ENCODE results near the gene RHBDF2. TPM values are rescaled to one million over a fixed set of nuclear protein-coding genes. Genes with fewer than 3 reads are reported as not detected.

RHBDF2 gene
- total and polyA plus RNA-seq, 2 donors (not counting 3 experiments of a cell fraction or from before 2014, with no cell fraction given) = 25.5 to 38.5 TPM

GRCh38 chr17:76444518-76445311 is 56.5 kb downstream of the RHBDF2 start:
- Histone ChIP-seq H3K27me3 (ENCODE audit: control insufficient read depth in 2 of 2, insufficient read depth in 2 of 2, low read length in 2 of 2) (no peaks in the 10 kb centered on the region), H3K36me3 (ENCODE audit: control insufficient read depth in 2 of 2, extremely low read depth in 1 of 2, insufficient read depth in 2 of 2, low read length in 2 of 2) (no peaks in the 10 kb centered on the region), H3K79me2 (ENCODE audit: control insufficient read depth, insufficient read depth, low read length) (peaks cover 80% of the 10 kb centered on the region), H3K9me3 (replicated peaks; ENCODE audit: control insufficient read depth, insufficient read depth, low read length) (no peaks in the 10 kb centered on the region), H3K4me2 (ENCODE audit: insufficient read depth, low read length) (no peak overlapping the region), H3K9ac (replicated peaks; ENCODE audit: extremely low read depth, insufficient read depth, low read length) (no peak overlapping the region), H4K20me1 (replicated peaks; ENCODE audit: control insufficient read depth, extremely low read depth, insufficient read depth, low read length) (no peaks in the 10 kb centered on the region), H3K9me1 (replicated peaks; ENCODE audit: control insufficient read depth, extremely low read depth, insufficient read depth, low read length) (no peaks in the 10 kb centered on the region), H3K27ac (ENCODE audit: insufficient read depth, low read depth, low read length) (no peak overlapping the region), H3K4me1 (ENCODE audit: control insufficient read depth, extremely low read depth, insufficient read depth, low read length) (peaks cover 43% of the 10 kb centered on the region), H2AFZ (ENCODE audit: low read depth, low read length) (no peak overlapping the region), H3K4me3 (replicated peaks in 1 of 3; ENCODE audit: insufficient read depth in 1 of 3, low read depth in 1 of 3, low read length in 3 of 3) (no peak overlapping the region)
- intact Hi-C loops (cut with micrococcal nuclease) (no loop called here), dilution Hi-C loops (cut with MboI; ENCODE audit: extremely low pct_ligation_motif_present, low sequenced_read_pairs) (loop anchor here (25.0 kb wide), 1 partner anchor 232 kb away; no protein-coding TSS in a partner anchor)
- ChIA-PET CTCF (interaction anchor here (1.3 to 2.5 kb wide), 6 partner anchors 13 to 47 kb away, joined by 3 to 14 read pairs (median 4); no protein-coding TSS in a partner anchor), POLR2A (interaction anchor here (0.7 kb wide), 1 partner anchor 80 kb away, joined by 5 read pairs; no protein-coding TSS in a partner anchor)
- DNase-seq (ENCODE audit: low read depth, low spot score) (no peak), FAIRE-seq (no peak)
- BruUV-seq (replicated peaks) = no TSS peak
- TF ChIP-seq EZH2 (IDR thresholded peaks at IDR 0.05; ENCODE audit: borderline replicate concordance, low read depth, low read length, severe bottlenecking) (no peak), MAX (IDR thresholded peaks at IDR 0.05; ENCODE audit: insufficient read depth, insufficient read length) (no peak), POLR2A (IDR thresholded peaks at IDR 0.05; ENCODE audit: low read depth, low read length) (no peak), POLR2AphosphoS5 (IDR thresholded peaks at IDR 0.05; ENCODE audit: insufficient read depth, low read depth, low read length) (no peak), JUN (IDR thresholded peaks at IDR 0.05; ENCODE audit: borderline replicate concordance, insufficient read depth, insufficient read length, low read depth) (no peak), GATA2 (IDR thresholded peaks at IDR 0.05; ENCODE audit: insufficient read depth, insufficient read length, low read depth, low read length) (no peak), FOS (IDR thresholded peaks at IDR 0.05; ENCODE audit: borderline replicate concordance, insufficient read depth, low read length) (no peak), MYC (IDR thresholded peaks at IDR 0.05; ENCODE audit: low read depth, low read length) (no peak), CTCF (IDR thresholded peaks at IDR 0.05; ENCODE audit: extremely low read depth in 1 of 2, insufficient read depth in 1 of 2, low read depth in 1 of 2, low read length in 2 of 2) (no peak)
